ENCODE results near the gene CDX1. TPM values are rescaled to one million over a fixed set of nuclear protein-coding genes. Genes with fewer than 3 reads are reported as not detected.

Gene CDX1
- total RNA-seq, 1 experiment from 2014 or later: 0.22 TPM

GRCh38 chr5:150186897-150187296, 20.3 kb downstream of the CDX1 start:
- H3K27me3 ChIP-seq (ENCODE audit: insufficient read depth, low read length): peaks cover 41% of the 10 kb centered on the region
- H3K14ac ChIP-seq (ENCODE audit: insufficient read depth, low read length): no peak overlapping the region
- no peak overlapping the region for H4K5ac ChIP-seq (ENCODE audit: insufficient read length, low read depth, low read length)
- H3K79me2 ChIP-seq (ENCODE audit: insufficient read depth, low read length): no peaks in the 10 kb centered on the region
- no peak overlapping the region for H3K23ac ChIP-seq (ENCODE audit: insufficient read length, low read depth, low read length)
- H3K9ac ChIP-seq (ENCODE audit: extremely low read depth, insufficient read length, low read length): no peak overlapping the region
- no peak overlapping the region for H3K27ac ChIP-seq (ENCODE audit: insufficient read length, low read depth, low read length)
- H4K8ac ChIP-seq (replicated peaks; ENCODE audit: insufficient read length, low read depth, low read length): no peak overlapping the region
- H3K4me1 ChIP-seq (ENCODE audit: insufficient read depth, low read length): peaks cover 5% of the 10 kb centered on the region; the same call in 1 of the 2 replicates
- no peak overlapping the region for H2AK5ac ChIP-seq (ENCODE audit: insufficient read length, low read length)
- Mint-ChIP-seq H3K27me3 (ENCODE audit: low read depth) (peaks cover 97% of the 10 kb centered on the region), H3K9me3 (no peaks in the 10 kb centered on the region; a peak in 1 of 5 replicates), H3K36me3 (ENCODE audit: insufficient read depth in 1 of 3, low read depth in 3 of 3) (no peaks in the 10 kb centered on the region; a peak in 1 of 7 replicates), H3K4me3 (no peak overlapping the region), H3K27ac (no peak overlapping the region), H3K4me1 (peaks cover 24 to 36% of the 10 kb centered on the region in 2 experiments)
- no peak overlapping the region for H4K91ac ChIP-seq (ENCODE audit: insufficient read length, low read depth, low read length)
- H3K79me1 ChIP-seq (ENCODE audit: insufficient read depth, low read depth, low read length, poor library complexity, severe bottlenecking): no peaks in the 10 kb centered on the region
- H2BK20ac ChIP-seq (ENCODE audit: low read depth, low read length, poor library complexity, severe bottlenecking): no peak overlapping the region
- H3K9me3 ChIP-seq (ENCODE audit: control insufficient read depth, low read depth, low read length): no peaks in the 10 kb centered on the region
- TF ChIP-seq CTCF (conservative IDR thresholded peaks at IDR 0.05): no peak
- H2BK12ac ChIP-seq (ENCODE audit: insufficient read length, low read depth, low read length): no peak overlapping the region
- no peak overlapping the region for H2BK5ac ChIP-seq (ENCODE audit: insufficient read length, low read length)
- no peaks in the 10 kb centered on the region for H4K20me1 ChIP-seq (ENCODE audit: control insufficient read depth, insufficient read depth, insufficient read length)
- no peak overlapping the region for H2BK15ac ChIP-seq (ENCODE audit: low read depth, low read length)
- H3K23me2 ChIP-seq (ENCODE audit: insufficient read length, low read depth, low read length, poor library complexity, severe bottlenecking): peaks cover 9% of the 10 kb centered on the region
- no peak overlapping the region for H3K4ac ChIP-seq (ENCODE audit: low read depth, low read length)
- H3K18ac ChIP-seq (ENCODE audit: insufficient read length, low read depth, low read length): no peak overlapping the region
- no peak overlapping the region for H2AFZ ChIP-seq (ENCODE audit: low read length)
- WGBS (ENCODE audit: extremely low coverage, insufficient read length, low lambda C conversion rate): no CpG with 5 or more reads among the region's 4 CpGs
- no peak overlapping the region for H3T11ph ChIP-seq (ENCODE audit: low read length)
- H3K56ac ChIP-seq (ENCODE audit: insufficient read length, low read depth, low read length): no peak overlapping the region
- no peak overlapping the region for H3K4me2 ChIP-seq (ENCODE audit: insufficient read depth, insufficient read length, low read length)
- no peak for DNase-seq
- H2BK120ac ChIP-seq (ENCODE audit: low read depth, low read length, poor library complexity, severe bottlenecking): no peak overlapping the region

All from H9 (cell line).